Stimulated activated CD8-positive, alpha-beta memory T cell treated with anti-CD3 and anti-CD28 coated beads, Interleukin-7, amount 100 ng/mL, for 1 hour (primary cell): ENCODE measurements around the gene ANAPC16.
"Not testable (repeated sequence)": the region's sequence is repeated elsewhere in the genome, so short reads cannot be mapped to it uniquely, and the experiment has no call there.

Experiments used
- DNase-seq, 2 donors: peaks; one replicate each; pipeline ENCODE4 v3.0.0-alpha.2; 2020; ENCODE audit warnings: low read depth in 2 of 2

Gene ANAPC16

DNA sequence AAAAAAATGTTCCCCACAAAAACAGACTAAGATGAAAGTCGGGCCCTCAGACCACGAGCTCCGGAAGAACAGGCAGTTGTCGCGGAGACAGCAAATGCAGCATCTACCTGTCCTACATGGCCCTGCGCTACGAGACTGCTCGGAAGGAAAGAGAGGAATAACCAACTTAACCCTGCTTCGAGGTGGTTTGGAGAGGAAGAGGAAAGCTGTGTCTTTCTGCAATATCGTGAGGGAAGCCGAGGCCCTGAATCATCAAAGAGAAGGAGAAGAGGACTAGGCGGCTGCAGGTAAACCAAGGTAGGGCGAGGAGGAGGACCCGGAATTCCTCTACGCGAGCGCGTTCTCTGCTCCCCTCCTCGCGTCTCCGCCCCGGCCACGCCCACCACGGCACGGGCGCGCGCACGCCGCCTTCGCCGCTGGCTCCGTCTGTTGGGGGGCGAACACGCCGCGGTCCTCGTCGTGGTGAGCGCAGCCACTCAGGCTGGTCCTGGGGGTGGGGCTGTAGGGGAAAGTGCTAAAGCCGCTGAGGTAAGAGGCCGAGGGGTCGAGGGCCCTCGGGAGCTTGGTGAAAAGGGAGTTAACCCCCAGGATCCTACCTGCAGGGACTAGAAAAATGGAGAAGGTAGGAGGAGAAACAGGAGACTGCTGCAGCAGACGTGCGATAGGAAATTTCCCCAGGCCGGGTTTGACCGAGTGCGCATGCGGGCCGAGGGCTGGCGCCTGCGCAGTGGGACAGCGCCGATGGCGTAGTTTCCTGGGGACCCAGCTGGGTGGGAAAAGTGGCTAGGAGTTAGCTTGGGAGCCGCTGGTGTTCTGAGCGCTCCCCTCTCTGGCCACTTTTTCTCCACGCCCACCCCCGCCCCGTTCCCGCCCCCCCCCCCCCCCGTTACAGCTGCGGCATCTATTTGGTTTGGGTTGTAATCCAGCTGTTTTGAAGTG lies at the start of gene ANAPC16, which contains the start of gene ASCC1:
ANAPC16 (plus strand) TSS at position 402 of the 939 bp plus-strand sequence. CDS start 7,903 bp downstream, outside the sequence.
ASCC1 (minus strand) TSS at position 666 of the 939 bp plus-strand sequence. CDS start 2,978 bp downstream, outside the sequence.
- peak; percentile 86 to 91 for DNase-seq

DNA sequence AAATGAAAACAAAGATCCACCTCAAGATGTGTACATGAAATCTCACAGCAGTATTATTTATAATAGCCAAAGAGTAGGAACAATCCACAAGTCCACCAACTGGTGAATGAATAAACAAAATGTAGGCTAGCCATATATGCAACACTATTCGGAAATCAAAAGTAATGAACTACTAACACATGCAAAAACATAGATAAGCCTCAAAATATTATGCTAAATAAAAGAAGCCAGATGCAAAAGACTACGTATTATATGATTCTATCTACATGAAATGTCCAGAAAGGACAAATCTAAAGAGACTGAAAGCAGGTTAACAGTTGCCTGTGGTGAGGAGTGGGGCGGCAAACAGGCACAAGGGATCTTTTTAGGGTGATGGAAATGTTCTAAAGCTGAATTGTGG lies 48.7 kb upstream of the ANAPC16 start:
- DNase-seq: no peak

DNA sequence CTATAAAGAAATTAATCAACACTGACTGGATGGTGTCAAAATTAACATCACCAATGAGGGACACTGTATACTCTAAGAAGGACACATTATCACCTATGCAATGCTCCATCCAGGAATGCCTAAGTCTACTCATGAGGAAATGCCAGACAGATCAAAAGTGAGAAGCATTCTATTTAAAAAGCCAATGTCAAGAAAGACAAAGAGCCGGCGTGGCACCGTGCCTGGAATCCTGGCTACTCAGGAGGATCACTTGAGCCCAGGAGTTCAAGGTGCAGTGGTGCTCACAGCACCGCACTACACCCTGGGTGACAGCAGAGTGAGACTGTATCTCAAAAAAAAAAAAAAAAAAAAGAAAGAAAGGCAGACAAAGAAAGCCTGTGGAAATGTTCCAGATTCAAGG lies 45.5 kb upstream of the ANAPC16 start:
- DNase-seq: no peak

DNA sequence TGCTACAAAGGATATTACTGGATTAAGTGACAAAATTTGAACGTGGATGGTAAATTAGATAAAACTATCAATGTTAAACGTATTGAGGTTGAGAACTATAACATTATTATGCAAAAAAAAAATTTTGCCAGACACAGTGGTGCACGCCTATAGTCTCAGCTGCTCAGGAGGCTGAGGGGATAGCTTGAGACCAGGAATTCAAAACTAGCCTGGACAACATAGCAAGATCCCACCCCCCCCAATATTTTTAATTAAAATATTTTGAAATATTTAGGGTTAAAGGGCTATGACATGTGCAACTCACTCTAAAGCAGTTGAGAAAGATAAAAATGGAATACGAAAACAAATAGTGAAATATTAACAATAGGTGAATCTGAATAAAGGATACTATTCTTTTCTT lies 45.1 kb upstream of the ANAPC16 start:
- no peak for DNase-seq

DNA sequence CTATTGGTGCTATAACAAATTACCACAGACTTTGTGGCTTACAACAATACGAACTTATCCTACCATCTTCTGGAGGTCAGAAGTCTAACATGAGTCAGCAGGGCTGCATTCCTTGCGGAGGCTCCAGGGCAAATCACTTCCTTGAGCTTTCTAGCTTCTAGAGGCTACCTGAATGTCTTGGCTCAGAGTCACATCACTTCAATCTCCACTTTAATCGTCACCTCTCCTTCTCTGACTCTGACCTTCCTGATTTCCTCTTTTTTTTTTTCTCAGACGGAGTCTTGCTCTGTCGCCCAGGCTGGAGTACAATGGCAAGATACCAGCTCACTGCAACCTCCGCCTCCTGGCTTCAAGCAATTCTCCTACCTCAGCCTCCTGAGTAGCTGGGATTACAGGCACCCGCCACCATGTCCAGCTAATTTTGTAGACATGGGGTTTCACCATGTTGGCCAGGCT lies 44.6 kb upstream of the ANAPC16 start:
- no peak for DNase-seq

DNA sequence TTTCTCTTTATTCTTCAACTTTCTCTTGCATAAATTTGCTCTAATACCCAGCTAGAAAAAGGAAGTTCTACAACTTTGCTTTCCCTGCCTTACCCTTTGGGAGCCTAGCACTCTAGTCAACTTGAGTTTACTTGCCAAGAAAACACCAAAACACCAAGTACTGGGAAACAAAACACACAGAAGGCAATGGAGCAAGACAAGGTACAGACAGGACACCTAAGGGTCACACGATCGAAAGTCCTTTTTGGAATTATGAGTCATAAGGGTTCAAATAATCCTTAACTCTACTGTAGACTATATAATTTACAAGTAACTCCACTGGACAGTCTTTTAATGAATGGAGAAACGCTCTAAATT lies 42.6 kb upstream of the ANAPC16 start:
- no peak for DNase-seq

DNA sequence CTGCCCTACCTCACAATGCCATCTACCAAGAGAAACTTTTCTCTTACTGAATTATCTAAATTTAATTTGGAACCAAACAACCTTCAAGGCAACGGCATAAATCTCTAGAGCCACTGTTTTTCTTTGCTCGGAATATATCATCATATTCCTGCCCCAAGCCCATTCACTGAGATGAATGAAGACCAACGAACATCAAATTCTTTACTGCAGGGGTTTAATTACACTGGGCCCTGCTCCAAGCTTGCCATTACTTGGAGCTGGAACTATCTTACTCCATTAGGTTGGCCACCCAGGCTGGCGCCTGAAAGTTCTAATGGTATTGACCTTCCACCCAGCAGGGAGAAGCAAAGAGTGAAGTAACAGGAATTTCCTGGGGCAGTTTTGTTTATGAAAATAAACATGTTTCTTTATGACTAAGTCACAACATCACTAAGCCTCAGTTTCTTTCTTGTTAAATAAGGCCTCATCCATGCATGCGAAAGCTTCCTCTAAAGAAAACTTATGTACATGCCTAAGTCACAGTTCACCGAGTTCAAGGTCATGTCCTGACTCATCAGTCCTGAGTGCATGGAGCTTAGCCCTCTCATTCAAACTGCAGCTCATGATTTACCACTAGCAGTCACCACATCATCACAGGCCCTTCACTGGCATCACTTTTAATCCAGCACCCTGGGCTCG lies 42.1 kb upstream of the ANAPC16 start:
- no peak for DNase-seq

DNA sequence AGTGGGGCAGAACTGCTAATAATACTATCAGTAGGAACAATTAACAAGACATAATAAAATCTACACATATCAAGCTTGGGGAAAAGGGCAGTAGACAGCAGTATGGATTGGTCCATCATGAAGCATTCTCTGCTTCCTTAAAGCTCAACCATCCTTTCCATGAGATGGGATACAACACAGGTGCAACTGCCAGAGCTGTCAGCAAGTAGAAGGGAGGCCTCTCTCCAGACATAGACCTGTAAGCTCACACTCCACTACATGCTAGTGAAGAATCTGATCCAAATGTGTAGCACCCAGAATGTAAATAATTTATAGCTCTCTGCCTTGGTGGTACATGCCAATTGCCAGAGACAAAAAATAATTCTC lies 41.5 kb upstream of the ANAPC16 start:
- DNase-seq: no peak

DNA sequence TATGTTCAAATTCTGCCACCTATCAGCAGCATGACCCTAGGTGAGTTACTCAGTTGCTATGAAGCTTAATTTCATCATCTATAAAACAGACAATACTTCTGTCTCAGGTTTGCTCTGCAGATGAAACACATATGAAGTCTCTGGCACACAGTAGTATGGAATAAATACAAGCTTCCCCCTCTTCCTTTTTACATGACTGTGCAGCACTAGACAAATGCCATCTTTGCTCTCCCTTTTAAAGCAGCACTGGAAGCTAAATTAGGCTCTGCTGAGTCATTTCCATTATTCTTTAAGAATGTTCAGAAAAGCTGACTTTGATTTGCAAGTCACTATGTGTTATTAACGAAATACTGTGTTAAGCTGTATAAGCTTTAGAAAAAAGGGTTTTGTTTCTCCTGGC lies 40.7 kb upstream of the ANAPC16 start:
- DNase-seq: no peak

DNA sequence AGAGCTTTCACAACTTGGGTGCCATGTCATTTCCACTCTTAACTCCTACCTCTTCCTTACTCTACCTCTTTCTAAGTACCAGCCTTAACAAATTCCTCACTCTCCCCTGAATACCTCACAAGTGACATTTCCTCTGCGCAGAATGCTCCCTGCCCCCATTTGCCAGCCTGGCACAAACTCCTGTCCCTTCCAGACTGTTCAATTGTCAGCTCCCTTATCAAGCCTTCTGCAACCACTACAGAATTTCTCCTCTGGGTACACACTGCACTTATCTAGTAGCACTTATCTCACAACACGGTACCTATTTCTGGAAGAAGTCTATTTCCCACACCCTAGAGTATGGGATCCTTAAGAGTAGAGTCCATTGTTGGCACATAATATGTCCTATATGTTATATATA lies 39.1 kb upstream of the ANAPC16 start:
- DNase-seq: no peak

DNA sequence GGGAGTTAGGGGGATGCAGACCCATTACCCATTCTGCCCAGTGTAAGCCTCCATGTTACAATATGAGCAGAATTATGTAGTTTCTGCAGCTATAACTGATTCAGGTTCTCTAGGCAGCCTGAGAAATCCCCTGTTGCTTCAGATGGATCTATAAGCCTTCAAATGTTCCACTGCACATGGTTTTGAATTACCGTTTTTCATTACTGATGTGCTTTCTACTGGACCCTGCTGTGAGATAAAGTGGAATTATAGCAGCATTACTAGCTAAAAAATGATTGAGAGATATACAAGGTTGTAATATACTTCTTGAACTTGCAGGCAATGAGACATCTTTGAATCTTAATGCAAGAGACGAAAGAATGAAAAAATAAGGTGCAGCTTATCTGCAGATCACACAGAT lies 38.4 kb upstream of the ANAPC16 start:
- no peak for DNase-seq

DNA sequence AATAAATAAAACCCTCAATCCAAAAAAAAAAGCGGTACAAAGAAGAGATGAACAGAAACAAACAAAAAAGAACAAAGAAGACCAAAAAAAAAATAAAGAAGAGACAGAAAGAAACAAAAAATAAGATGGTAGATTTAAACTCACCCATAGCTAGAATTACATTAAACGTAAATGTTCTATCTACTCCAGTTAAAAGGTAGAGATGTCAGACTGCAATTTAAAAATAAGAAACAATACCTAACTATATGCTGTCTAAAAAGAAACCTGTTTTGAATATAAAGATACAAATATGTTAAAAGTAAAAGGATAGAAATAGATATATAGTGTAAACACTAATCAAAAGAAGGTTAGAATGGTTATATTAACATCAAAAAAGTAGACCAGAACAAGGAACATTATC lies 31.7 kb upstream of the ANAPC16 start:
- no peak for DNase-seq

DNA sequence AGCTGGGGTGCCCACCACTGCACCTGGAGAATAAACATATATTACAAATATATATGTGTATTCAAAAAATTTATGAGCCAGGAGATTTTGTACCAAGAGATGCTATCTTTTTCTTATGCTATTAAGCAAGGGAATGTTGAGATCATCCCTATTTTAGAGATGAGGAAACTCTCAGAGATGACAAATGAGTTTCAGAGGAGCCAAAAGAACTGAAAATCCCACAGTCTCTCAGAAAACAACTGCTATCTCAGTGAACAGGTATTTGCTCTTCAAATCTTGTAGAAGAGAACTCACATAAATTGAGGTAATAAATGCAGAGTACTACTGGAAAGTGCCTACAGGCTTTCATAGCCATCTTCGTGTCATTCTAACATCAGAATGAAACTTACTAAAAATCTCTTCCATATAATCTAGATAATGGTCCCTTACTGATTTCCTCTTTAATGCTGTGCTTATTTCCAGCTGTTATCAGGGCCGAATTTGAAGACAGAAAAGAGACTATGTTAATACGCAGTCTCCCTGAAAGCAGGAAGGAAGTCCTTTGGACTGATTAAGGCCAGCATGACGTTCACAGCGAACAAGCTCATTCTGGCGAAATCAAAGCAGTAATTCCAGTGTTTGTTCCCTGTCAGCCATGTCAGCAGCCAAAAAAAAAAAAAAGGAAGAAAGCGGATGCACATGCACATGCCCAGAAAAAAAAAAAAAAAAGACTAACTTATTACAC lies 29.4 kb upstream of the ANAPC16 start:
- DNase-seq: no peak

DNA sequence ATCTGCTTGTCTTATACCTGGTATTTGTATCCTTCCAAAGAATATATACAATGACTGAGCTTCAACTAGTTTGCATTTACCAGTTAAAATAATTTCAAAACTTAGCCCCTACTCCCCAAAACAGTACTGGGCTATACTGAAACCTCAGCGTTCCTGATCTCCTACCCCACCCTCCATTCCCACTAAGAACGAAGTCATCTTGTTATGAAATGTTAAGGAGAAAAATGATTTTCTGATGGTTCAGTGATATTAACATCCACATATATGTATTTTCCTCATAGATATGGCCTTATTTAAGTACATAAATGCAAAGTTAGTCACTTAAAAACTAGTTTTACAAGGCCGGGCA lies 28.9 kb upstream of the ANAPC16 start:
- no peak for DNase-seq

DNA sequence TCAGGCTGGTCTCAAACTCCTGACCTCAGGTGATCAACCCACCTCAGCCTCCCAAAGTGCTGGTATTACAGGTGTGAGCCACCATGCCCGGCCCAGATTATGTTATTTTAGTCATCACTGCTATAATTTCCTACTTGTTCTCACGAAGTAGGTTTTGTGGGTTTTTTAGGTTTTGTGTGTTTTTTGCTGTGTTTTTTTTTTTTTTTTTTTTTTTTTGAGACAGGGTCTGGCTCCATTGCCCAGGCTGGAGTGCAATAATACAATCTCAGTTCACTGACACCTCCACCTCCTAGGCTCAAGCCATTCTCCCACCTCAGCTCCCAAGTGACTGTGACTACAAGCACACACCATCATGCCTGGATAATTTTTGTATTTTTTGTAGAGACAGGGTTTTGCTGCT lies 20.9 kb upstream of the ANAPC16 start:
- DNase-seq: no peak

DNA sequence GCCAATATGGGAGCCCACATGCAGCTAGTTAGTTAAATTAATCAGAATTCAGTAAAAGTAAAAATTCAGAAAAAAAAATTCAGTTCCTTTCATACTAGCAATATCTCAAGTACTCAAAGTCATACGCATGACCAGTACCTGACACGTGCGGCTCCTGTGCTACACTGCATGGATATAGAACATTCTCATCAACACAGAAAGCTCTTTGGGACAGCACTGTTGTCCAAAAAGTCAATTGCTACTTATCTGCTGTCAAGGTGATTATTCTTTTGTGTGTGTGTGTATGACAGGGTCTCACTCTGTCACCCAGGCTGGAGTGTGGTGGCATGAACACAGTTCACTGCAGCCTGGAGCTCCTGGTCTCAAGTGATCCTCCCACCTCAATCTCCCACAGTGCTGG lies 14.9 kb upstream of the ANAPC16 start:
- no peak for DNase-seq

DNA sequence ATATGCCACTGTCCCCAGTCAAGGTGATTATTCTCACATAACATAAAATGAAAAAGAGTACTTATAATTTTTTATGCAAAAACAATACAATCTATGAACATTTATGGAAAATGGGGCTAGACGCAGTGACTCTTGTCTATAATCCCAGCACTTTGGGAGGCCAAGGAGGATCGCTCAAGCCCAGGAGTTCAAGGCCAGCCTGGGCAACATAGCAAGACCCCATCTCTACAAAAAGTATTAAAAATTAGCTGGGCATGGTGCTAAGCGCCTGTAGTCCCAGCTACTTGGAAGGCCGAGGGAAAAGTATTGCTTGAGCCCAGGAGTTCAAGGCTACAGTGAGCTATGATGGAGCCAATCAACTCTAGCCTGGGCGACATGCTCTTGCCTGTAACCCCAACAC lies 14.5 kb upstream of the ANAPC16 start:
- DNase-seq: no peak

DNA sequence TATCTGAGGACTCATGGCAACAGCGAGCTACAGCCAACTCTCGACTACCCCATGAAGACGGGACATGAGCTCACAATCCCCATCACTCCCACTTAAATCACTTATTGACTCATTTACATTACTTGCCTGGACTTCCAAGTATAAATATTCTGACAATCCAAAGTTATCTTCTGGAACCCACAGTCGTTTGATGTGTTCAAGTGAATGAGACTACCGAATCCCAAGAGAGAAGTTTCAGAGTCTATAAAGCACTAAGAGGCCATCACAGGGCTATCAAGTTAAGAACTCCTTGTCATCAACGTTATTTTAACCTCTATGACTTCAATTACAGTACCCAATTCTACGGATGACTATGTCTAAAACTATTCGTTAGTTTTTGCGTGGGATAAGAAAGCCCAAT lies 11.5 kb upstream of the ANAPC16 start:
- no peak for DNase-seq

DNA sequence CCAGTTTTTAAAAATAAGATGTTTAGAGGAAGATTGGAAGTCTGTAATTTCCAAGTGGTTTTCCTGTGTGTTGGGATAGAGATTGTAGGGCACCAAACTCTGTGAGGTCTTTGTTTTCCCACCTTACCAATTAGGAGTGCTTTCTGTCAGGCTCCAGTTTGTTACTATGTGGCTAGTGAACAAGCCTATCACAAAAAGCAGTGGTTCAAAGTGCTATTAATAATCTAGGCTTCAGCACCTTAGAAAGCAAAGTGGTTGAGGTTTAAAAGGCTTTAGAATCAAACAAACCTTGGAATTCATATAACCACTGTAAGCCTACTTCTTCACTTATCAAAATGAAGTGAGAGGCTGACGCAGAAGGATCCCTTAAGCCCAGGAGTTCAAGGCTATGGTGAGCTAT lies 11.1 kb upstream of the ANAPC16 start:
- no peak for DNase-seq

DNA sequence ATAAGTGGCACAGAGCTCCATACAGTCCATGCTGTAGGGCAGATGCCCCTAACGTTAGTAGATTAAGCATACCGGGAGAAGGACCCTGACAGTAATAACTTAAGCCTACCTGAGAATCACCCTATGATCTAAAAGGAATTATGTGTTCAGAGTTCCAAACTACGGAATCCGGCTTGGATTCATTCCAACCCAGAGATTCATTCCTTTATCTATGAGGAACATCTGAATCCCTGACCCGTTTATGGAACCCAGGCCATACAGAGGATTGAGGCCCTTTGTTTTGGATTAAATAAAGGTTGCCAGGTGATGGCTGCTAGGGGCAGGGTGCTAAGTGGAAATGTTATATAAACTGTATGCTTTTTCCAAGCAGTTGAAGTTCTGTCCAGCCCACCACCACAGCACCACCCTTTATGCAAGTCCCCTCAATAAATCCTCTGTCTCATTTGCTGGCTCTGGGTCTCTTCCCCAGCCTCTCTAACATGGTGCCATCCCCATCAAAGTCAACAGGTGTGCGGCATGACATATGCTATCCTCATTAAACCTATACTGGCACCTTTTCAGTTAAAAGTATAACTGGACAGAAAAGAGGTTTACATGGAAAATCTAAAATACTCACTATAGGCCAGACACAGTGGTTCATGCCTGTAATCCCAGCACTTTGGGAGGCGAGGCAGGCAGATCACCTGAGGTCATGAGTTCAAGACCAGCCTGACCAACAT lies 9.1 kb upstream of the ANAPC16 start:
- DNase-seq: no peak

DNA sequence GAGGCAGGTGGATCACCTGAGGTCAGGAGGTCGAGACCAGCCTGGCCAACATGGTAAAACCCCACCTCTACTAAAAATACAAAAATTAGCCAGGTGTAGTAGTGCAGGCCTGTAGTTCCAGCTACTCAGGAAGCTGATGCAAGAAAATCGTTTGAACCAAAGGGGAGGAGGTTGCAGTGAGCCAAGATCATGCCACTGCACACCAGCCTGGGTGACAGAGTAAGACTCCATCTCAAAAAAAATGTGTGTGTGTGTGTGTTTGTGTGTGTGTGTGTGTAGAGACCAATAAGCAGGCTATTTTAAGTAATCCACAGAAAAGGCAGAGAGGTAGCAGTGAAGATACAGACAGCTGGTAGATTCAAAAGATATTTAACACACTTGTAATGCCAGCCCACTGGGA lies 7.3 kb upstream of the ANAPC16 start:
- not testable (repeated sequence) for DNase-seq

DNA sequence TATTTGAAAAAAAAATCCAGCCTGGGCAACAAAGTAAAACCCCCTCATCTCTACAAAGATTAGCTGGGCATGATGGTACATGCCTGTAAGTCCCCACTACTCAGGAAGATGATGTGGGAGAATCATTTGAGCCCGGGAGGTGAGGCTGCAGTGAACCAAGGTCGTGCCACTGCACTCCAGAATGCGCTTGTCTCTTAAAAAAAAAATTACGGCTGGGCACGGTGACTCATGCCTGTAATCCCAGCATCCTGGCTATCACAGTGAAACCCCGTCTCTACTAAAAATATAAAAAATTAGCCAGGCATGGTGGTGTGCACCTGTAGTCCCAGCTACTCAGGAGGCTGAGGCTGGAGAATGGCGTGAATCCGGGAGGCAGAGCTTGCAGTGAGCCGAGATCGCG lies 4.4 kb upstream of the ANAPC16 start:
- DNase-seq: not testable (repeated sequence)
